Suprapubic skin (tissue), 4 donors: ENCODE results near the gene REEP6. TPM values are rescaled to one million over a fixed set of nuclear protein-coding genes. Genes with fewer than 3 reads are reported as not detected.
"Not testable (repeated sequence)": the region's sequence is repeated elsewhere in the genome, so short reads cannot be mapped to it uniquely, and the experiment has no call there.

ENCODE experiments used
- DNase-seq, 2 donors: peaks; one replicate each; pipeline ENCODE4 v3.0.0-alpha.2; 2019; ENCODE audit warnings: low spot score in 2 of 2
- H3K27ac ChIP-seq: fragments of 200-600 bp; sonication (generic); one replicate; pipeline ENCODE4 v1.5.1; 2019
- H3K27me3 ChIP-seq: fragments of 200-600 bp; sonication (generic); one replicate; pipeline ENCODE4 v1.5.1; 2019
- H3K36me3 ChIP-seq: fragments of 200-600 bp; sonication (generic); one replicate; pipeline ENCODE4 v1.5.1; 2019
- H3K4me1 ChIP-seq: fragments of 200-600 bp; sonication (generic); one replicate; pipeline ENCODE4 v1.5.1; 2019
- H3K4me3 ChIP-seq: fragments of 200-600 bp; sonication (generic); one replicate; pipeline ENCODE4 v1.5.1; 2019; ENCODE audit warnings: mild to moderate bottlenecking
- H3K9me3 ChIP-seq: fragments of 200-600 bp; sonication (generic); one replicate; pipeline ENCODE4 v1.5.1; 2019
- EP300 ChIP-seq: sonication (generic); formaldehyde crosslinking; IDR thresholded peaks from one replicate; pipeline ENCODE4 v1.6.1; 2017; ENCODE audit warnings: antibody characterized with exemption
- POLR2A ChIP-seq, 2 donors: fragments of 450-650 bp; IDR thresholded peaks; one replicate each; pipeline ENCODE4 v1.6.1; 2017; ENCODE audit warnings: antibody characterized with exemption in 2 of 2, mild to moderate bottlenecking in 2 of 2, moderate library complexity in 2 of 2
- POLR2AphosphoS5 ChIP-seq, 3 donors: sonication (generic); formaldehyde crosslinking; IDR thresholded peaks; one replicate each; pipeline ENCODE4 v1.6.1; 2017; ENCODE audit warnings: antibody characterized with exemption in 3 of 3
- WGBS: methylation state at CpG from one replicate; pipeline ENCODE4 v1.1.5; 2018; 5-methylcytosine and 5-hydroxymethylcytosine counted together
- total RNA-seq, 4 donors: library from RNA; depleted of rRNA; stranded (reverse); fragments of >200 nt; gene quantifications; one replicate each; pipeline ENCODE4 v1.1.0, GENCODE V29; 2016
- TF ChIP-seq, protein P1 (sequence below), 2 donors: fragments of 200-600 bp in 1 of 2; fragments of 450-650 bp in 1 of 2; sonication (generic) in 1 of 2; IDR thresholded peaks; one replicate each; pipeline ENCODE4 v1.5.1; 2016 to 2019; ENCODE audit warnings: antibody characterized with exemption in 2 of 2, mild to moderate bottlenecking in 1 of 2, moderate library complexity in 1 of 2

Gene REEP6
- total RNA-seq, 4 donors from 2014 or later = 3.2 to 11.8 (median 8.1) TPM

DNA sequence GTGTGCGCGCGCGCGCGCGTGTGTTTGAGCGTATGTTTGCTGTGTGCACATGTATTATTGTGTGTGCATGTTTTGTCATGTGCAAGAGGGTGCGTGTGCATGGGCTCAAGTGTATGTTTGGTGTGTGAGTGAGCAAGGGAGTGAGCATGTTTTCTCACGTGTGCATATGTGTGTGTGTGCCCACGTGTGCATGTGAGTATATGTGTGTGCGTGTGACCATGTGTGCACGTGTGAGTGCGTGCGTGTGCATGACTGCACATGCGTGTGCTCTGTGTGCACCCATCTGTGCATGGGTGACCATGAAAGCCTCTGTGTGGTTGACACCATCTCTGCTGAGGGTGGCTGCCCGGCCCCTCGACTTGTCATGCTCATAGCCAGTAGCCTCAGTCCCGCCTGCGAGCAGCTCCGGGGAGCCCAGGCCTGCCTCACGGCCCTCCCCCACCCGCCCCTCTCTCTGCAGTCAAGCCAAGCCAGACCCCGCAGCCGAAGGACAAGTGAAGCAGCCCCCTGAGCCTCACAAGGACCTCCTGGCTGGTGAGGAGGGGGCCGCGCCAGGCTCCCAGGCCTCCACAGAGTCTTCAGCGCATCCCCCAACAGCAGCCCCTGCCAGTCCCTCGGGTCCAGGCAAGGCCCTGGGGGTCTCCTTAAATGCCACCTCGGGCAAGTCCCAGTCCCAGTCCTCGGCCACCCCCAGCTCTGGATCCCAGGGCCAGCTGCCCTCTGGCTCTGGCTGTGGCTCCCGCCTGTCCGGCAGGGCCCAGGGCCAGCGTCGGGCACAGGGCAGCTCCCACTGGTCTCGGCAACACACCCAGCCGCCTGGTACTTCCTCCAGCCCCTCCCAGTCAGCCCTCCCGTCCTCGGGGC lies 6.0 kb downstream of the REEP6 start:
- H3K4me3 ChIP-seq = peak overlapping the region; percentile 20
- H3K4me1 ChIP-seq = peaks cover 20% of the 10 kb centered on the region
- H3K36me3 ChIP-seq = no peaks in the 10 kb centered on the region
- H3K27ac ChIP-seq = no peak overlapping the region
- H3K27me3 ChIP-seq = peaks cover 16% of the 10 kb centered on the region
- 70% methylated on average over 17 of the region's 39 CpGs for WGBS
- DNase-seq = no peak
- no peak for TF ChIP-seq POLR2A (IDR thresholded peaks at IDR 0.05)
- TF ChIP-seq POLR2AphosphoS5 (IDR thresholded peaks at IDR 0.05) = no peak
- no peak for TF ChIP-seq EP300
- TF ChIP-seq, protein P1, sequence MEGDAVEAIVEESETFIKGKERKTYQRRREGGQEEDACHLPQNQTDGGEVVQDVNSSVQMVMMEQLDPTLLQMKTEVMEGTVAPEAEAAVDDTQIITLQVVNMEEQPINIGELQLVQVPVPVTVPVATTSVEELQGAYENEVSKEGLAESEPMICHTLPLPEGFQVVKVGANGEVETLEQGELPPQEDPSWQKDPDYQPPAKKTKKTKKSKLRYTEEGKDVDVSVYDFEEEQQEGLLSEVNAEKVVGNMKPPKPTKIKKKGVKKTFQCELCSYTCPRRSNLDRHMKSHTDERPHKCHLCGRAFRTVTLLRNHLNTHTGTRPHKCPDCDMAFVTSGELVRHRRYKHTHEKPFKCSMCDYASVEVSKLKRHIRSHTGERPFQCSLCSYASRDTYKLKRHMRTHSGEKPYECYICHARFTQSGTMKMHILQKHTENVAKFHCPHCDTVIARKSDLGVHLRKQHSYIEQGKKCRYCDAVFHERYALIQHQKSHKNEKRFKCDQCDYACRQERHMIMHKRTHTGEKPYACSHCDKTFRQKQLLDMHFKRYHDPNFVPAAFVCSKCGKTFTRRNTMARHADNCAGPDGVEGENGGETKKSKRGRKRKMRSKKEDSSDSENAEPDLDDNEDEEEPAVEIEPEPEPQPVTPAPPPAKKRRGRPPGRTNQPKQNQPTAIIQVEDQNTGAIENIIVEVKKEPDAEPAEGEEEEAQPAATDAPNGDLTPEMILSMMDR (IDR thresholded peaks at IDR 0.05) = no peak
- no peaks in the 10 kb centered on the region for H3K9me3 ChIP-seq

DNA sequence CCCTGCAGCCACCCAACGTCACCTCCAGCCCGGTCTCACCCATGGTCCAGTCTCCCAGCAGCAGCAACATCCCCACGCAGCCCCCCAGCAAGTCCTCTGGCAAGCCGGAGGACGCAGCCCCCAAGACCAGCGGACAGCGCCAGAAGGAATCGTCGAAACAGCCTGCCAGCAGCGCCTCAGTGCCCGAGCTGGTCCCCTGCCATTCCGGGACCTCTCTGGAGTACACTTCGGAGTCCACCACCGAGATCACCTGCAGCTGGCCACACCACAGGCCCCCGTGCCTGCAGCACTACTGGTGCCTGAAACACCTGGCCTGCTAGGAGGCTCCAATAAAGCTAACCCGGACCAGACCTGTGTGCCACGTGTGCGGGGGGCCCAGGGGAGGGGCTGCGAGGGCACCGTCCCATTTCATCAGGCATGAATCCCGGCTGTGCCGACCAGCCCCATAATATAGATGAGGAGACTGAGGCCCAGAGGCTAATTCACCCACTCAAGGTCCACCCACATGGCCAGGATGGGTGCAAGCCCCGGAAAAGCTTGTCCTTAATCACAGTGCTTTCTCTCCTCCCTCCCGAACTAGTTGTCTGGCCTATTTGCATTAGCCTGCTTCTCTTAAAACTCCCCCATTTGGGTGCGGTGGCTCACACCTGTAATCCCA lies 6.7 kb downstream of the REEP6 start:
- H3K4me3 ChIP-seq = no peak overlapping the region
- peaks cover 16% of the 10 kb centered on the region for H3K27me3 ChIP-seq
- H3K36me3 ChIP-seq = no peaks in the 10 kb centered on the region
- TF ChIP-seq, protein P1 (IDR thresholded peaks at IDR 0.05) = no peak
- no peak for TF ChIP-seq POLR2AphosphoS5 (IDR thresholded peaks at IDR 0.05)
- no peak for TF ChIP-seq EP300
- TF ChIP-seq POLR2A (IDR thresholded peaks at IDR 0.05) = no peak
- 80% methylated on average over 13 of the region's 25 CpGs for WGBS
- peaks cover 20% of the 10 kb centered on the region for H3K4me1 ChIP-seq
- H3K27ac ChIP-seq = no peak overlapping the region
- no peaks in the 10 kb centered on the region for H3K9me3 ChIP-seq
- no peak for DNase-seq

DNA sequence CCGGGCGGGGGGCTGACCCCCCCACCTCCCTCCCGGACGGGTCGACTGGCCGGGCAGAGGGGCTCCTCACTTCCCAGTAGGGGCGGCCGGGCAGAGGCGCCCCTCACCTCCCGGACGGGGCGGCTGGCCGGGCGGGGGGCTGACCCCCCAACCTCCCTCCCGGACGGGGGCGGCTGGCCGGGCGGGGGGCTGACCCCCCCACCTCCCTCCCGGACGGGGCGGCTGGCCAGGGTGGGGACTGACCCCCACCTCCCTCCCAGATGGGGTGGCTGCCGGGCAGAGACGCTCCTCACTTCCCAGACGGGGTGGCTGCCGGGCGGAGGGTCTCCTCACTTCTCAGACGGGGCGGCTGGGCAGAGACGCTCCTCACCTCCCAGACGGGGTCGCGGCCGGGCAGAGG lies 8.2 kb downstream of the REEP6 start:
- H3K36me3 ChIP-seq, H3K4me3 ChIP-seq, DNase-seq, H3K9me3 ChIP-seq, H3K27ac ChIP-seq: not testable (repeated sequence)
- no CpG with 5 or more reads among the region's 34 CpGs for WGBS
- Histone ChIP-seq H3K4me1 (peaks cover 34% of the 10 kb centered on the region), H3K27me3 (peaks cover 31% of the 10 kb centered on the region)

DNA sequence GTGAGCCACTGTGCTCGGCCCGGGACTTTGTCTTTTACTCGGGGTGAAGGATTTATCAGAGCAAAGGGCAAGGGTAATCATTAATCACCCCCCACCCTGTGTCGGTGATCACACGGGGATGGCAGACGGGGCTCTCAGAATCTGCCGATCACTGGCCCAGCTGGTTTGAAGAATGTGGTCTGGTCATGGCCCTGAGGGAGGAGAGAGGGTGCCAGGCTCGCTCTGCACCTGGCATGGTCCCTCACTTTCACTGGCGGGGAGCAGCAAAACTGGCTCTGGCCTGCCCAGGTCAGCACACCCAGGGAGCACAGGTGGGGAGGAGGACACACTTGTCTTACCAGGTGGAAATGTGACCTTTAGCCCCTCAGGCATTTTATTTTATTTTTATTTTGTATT lies 10.2 kb downstream of the REEP6 start:
- Histone ChIP-seq H3K27me3 (peaks cover 31% of the 10 kb centered on the region), H3K9me3 (no peaks in the 10 kb centered on the region), H3K4me3 (no peak overlapping the region), H3K4me1 (peaks cover 33% of the 10 kb centered on the region), H3K36me3 (no peaks in the 10 kb centered on the region), H3K27ac (no peak overlapping the region)
- no peak for TF ChIP-seq EP300
- TF ChIP-seq, protein P1 (IDR thresholded peaks at IDR 0.05) = no peak
- peak in 1 of 2 donors; percentile 57 for DNase-seq
- WGBS = 47% methylated on average over 9 of the region's 9 CpGs

DNA sequence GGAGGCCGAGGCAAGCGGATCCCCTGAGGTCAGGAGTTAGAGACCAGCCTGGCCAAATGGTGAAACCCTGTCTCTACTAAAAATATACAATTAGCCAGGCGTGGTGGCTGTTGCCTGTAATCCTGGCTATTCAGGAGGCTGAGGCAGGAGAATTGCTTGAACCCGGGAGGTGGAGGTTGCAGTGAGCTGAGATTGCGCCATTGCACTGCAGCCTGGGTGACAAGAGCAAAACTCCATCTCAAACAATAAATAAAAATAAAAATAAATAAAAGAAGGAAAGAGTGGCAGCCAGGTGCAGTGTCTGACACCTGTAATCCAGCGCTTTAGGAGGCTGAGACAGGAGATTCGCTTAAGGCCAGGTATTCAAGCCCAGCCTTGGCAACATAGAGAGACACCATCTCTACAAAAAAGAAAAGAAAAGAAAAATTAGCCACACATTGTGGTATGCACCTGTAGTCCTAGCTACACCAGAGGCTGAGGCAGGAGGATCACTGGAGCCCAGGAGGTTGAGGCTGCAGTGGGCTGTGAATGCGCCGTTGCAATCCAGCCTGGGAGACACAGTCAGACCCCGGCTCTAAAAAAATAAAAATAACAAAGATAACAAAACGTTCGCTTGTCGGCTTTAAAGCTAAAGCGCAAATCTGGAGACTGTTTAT lies 11.6 kb downstream of the REEP6 start:
- H3K9me3 ChIP-seq = no peaks in the 10 kb centered on the region
- H3K4me1 ChIP-seq = peaks cover 29% of the 10 kb centered on the region
- no peak for DNase-seq
- WGBS = 60% methylated on average over 14 of the region's 14 CpGs
- no peak overlapping the region for H3K27ac ChIP-seq
- H3K36me3 ChIP-seq = no peaks in the 10 kb centered on the region
- peaks cover 20% of the 10 kb centered on the region for H3K27me3 ChIP-seq
- no peak overlapping the region for H3K4me3 ChIP-seq
- TF ChIP-seq, protein P1 (IDR thresholded peaks at IDR 0.05) = no peak
- TF ChIP-seq EP300 = no peak
- no peak for TF ChIP-seq POLR2AphosphoS5 (IDR thresholded peaks at IDR 0.05)
- TF ChIP-seq POLR2A (IDR thresholded peaks at IDR 0.05) = no peak
